T-cell (primary cell): Measurements from ENCODE around the gene NCOA7. TPM values are rescaled to one million over a fixed set of nuclear protein-coding genes. Genes with fewer than 3 reads are reported as not detected.
"Not testable (repeated sequence)": the region's sequence is repeated elsewhere in the genome, so short reads cannot be mapped to it uniquely, and the experiment has no call there.

Experiments
- ATAC-seq, 4 experiments: fragments of 200-7000 bp in 3 of 4; fragments of 150-1000 bp in 1 of 4; cut with Tn5 transposase; replicated peaks in 1 of 4; 1 replicate in 3 of 4; 2 replicates in 1 of 4; pipeline ENCODE4 v1.10.0; 2021; ENCODE audit warnings: moderate library complexity in 3 of 4, mild to moderate bottlenecking in 2 of 4, moderate number of reproducible peaks in 1 of 4
- CTCF ChIA-PET, 2 donors: fragments of 300-600 bp; sonication (Branson Sonifier 250); formaldehyde crosslinking; loops; one replicate each; lab custom pipeline; 2022; ENCODE audit warnings: antibody characterized with exemption in 2 of 2; lab: Charles Lee
- POLR2A ChIA-PET, 2 donors: fragments of 300-600 bp; sonication (Branson Sonifier 250); formaldehyde crosslinking; loops; one replicate each; lab custom pipeline; 2022; ENCODE audit warnings: antibody characterized with exemption in 2 of 2; lab: Charles Lee
- DNase-seq, 35 experiments: peaks; one replicate each; pipeline versions ENCODE4 v3.0.0 to v3.0.0-alpha.2; 2013 to 2023
- H3K27ac ChIP-seq: one replicate; pipeline ENCODE4 v1.5.1; 2013; ENCODE audit warnings: low read length
- H3K27me3 ChIP-seq, 2 experiments: replicated peaks in 1 of 2; 1 replicate in 1 of 2; 2 replicates in 1 of 2; pipeline versions ENCODE4 v1.6.1 to v1.7.0; 2013; ENCODE audit warnings: low read length in 1 of 2, mixed read lengths in 1 of 2; ENCODE audit not compliant: control insufficient read depth in 2 of 2, insufficient read depth in 2 of 2; ENCODE audit errors: extremely low read depth in 1 of 2
- H3K36me3 ChIP-seq, 2 donors: 1 replicate in 1 of 2; 2 replicates in 1 of 2; pipeline versions ENCODE4 v1.6.1 to v1.7.0; 2013; ENCODE audit warnings: low read length in 1 of 2; ENCODE audit not compliant: control insufficient read depth in 2 of 2, insufficient read depth in 1 of 2; ENCODE audit errors: extremely low read depth in 1 of 2
- H3K4me1 ChIP-seq, 2 experiments: 1 replicate in 1 of 2; 2 replicates in 1 of 2; pipeline versions ENCODE4 v1.6.1 to v1.7.0; 2013; ENCODE audit warnings: low read length in 2 of 2, mixed read lengths in 1 of 2; ENCODE audit not compliant: insufficient read depth in 2 of 2, control insufficient read depth in 1 of 2; ENCODE audit errors: extremely low read depth in 1 of 2
- H3K4me3 ChIP-seq, 2 donors: 1 replicate in 1 of 2; 2 replicates in 1 of 2; pipeline versions ENCODE4 v1.5.1 to v1.7.0; 2013; ENCODE audit warnings: mild to moderate bottlenecking in 2 of 2, low read length in 1 of 2, moderate library complexity in 1 of 2; ENCODE audit not compliant: control insufficient read depth in 1 of 2; ENCODE audit errors: extremely low read depth in 1 of 2
- H3K9me3 ChIP-seq: 2 replicates; pipeline ENCODE4 v1.7.0; 2013
- H3K27ac Mint-ChIP-seq, 2 donors: one replicate each; pipeline ENCODE4 v1.8.0; 2020 to 2021; ENCODE audit warnings: mild to moderate bottlenecking in 2 of 2, mixed read lengths in 2 of 2
- H3K27me3 Mint-ChIP-seq, 2 donors: one replicate each; pipeline ENCODE4 v1.8.0; 2021 to 2022; ENCODE audit warnings: mixed read lengths in 2 of 2
- H3K36me3 Mint-ChIP-seq: one replicate; pipeline ENCODE4 v1.8.0; 2021; ENCODE audit warnings: mixed read lengths
- H3K4me1 Mint-ChIP-seq, 3 donors: one replicate each; pipeline ENCODE4 v1.8.0; 2020 to 2022; ENCODE audit warnings: mixed read lengths in 3 of 3, mild to moderate bottlenecking in 1 of 3
- H3K4me3 Mint-ChIP-seq, 3 donors: one replicate each; pipeline ENCODE4 v1.8.0; 2020 to 2022; ENCODE audit warnings: mild to moderate bottlenecking in 3 of 3, mixed read lengths in 3 of 3, moderate library complexity in 3 of 3
- H3K9me3 Mint-ChIP-seq, 3 donors: one replicate each; pipeline ENCODE4 v1.8.0; 2020 to 2022; ENCODE audit warnings: mixed read lengths in 3 of 3
- WGBS: methylation state at CpG from one replicate; pipeline ENCODE4 v1.1.5; 2013; ENCODE audit warnings: missing lambda C conversion rate; ENCODE audit not compliant: insufficient coverage; 5-methylcytosine and 5-hydroxymethylcytosine counted together
- total RNA-seq, 35 experiments: library from RNA in 6 of 35; stranded (reverse) in 6 of 35; fragments of 120-200 nt in 1 of 35; gene quantifications; one replicate each; pipeline versions ENCODE4 v1.2.1 to v1.2.4 and lab custom pipeline; 2013 to 2026

NCOA7 gene
- total RNA-seq, 5 donors from 2014 or later (not counting 1 experiment from before 2014, with no cell fraction given): 40.3 to 51.6 (median 46.4) TPM

GRCh38 chr6:125906158-125906998, 115.6 kb downstream of the NCOA7 start:
- ATAC-seq (peak in 3 of 4 experiments; percentile 51 to 68 (median 57)), DNase-seq (peak in 26 of 35 experiments; percentile 5 to 66 (median 33))
- Histone ChIP-seq H3K4me1 (peaks cover 0 to 6% of the 10 kb centered on the region in 2 experiments), H3K27me3 (no peaks in the 10 kb centered on the region), H3K36me3 (peaks cover 5 to 19% of the 10 kb centered on the region in 2 donors), H3K27ac (no peak overlapping the region), H3K9me3 (no peaks in the 10 kb centered on the region), H3K4me3 (no peak overlapping the region)
- Mint-ChIP-seq H3K4me1 (peaks cover 0 to 29% (median 9%) of the 10 kb centered on the region in 3 donors), H3K36me3 (peaks cover 30% of the 10 kb centered on the region), H3K4me3 (no peak overlapping the region), H3K27ac (peak overlapping the region in 1 of 2 donors; percentile 8), H3K27me3 (no peaks in the 10 kb centered on the region), H3K9me3 (no peaks in the 10 kb centered on the region)
- CTCF ChIA-PET: interaction anchor here (0.8 to 2.7 kb wide), 11 partner anchors 9 to 125 kb away, joined by 3 to 14 read pairs (median 4); partner anchors contain the start of gene HINT3 (in 1 of the 2)
- POLR2A ChIA-PET: no interaction called here
- WGBS: 62% methylated on average over 2 of the region's 5 CpGs

DNA sequence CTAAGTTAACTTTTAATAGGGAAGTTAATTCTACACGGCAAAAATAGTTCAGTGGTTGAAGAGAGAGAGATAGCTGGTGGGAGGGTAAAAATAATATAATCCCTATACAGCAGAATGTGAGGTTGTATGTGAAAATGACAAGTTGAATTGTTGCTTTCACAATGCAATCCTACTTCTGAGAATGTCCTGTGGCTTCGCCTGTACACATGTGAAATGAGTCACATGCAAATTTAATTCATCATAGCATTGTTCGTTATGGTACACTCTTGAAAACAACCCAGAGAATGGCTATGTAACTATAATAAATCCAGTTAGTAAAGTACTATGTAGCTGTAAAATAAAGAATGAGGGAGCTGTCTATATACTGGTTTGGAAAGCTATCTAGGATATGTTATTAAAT, 119.8 kb downstream of the NCOA7 start:
- Histone ChIP-seq H3K27me3 (no peaks in the 10 kb centered on the region), H3K4me3 (no peak overlapping the region), H3K27ac (no peak overlapping the region), H3K36me3 (peaks cover 2 to 20% of the 10 kb centered on the region in 2 donors), H3K9me3 (no peaks in the 10 kb centered on the region), H3K4me1 (no peaks in the 10 kb centered on the region)
- Mint-ChIP-seq H3K27ac (no peak overlapping the region), H3K36me3 (peaks cover 18% of the 10 kb centered on the region), H3K27me3 (no peaks in the 10 kb centered on the region), H3K4me1 (peaks cover 0 to 13% (median 0%) of the 10 kb centered on the region in 3 donors), H3K4me3 (no peak overlapping the region), H3K9me3 (no peaks in the 10 kb centered on the region)
- DNase-seq: no peak
- CTCF ChIA-PET: interaction anchor here in 1 of 2 donors (0.5 to 0.9 kb wide), 3 partner anchors 45 to 120 kb away, joined by 3 read pairs; partner anchors contain the start of gene NCOA7
- no CpG with 5 or more reads among the region's 3 CpGs for WGBS
- POLR2A ChIA-PET: no interaction called here
- no peak for ATAC-seq

GRCh38 chr6:125911051-125911451, 120.3 kb downstream of the NCOA7 start:
- 100% methylated on average over 3 of the region's 4 CpGs for WGBS

DNA sequence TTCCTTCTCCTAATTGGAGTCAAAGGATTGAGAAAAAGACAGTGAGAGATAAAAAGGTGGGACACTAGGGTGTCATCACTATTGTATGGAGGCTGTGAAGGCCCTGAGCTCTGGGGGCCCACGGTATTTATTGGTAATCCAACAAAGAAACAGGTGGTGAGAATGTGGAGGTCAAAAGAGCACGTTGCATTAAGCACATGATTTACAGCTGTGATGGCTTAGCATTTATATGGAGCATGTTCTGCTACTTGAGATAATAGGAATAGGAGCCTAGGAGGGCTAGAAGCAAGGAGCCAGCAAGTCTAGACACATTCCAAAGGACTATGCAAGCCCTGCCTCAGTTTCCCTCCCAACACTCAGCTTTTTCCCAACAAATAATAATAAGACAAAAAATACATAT, 121.7 kb downstream of the NCOA7 start:
- H3K27me3 ChIP-seq, H3K27me3 Mint-ChIP-seq, H3K4me1 Mint-ChIP-seq, H3K27ac ChIP-seq, DNase-seq, H3K4me1 ChIP-seq, ATAC-seq, H3K4me3 ChIP-seq, H3K9me3 ChIP-seq, POLR2A ChIA-PET, H3K9me3 Mint-ChIP-seq, CTCF ChIA-PET, H3K4me3 Mint-ChIP-seq: not testable (repeated sequence)
- H3K36me3 ChIP-seq: peaks cover 2 to 32% of the 10 kb centered on the region in 2 donors
- WGBS: 86% methylated on average over 2 of the region's 2 CpGs
- Mint-ChIP-seq H3K36me3 (peaks cover 26% of the 10 kb centered on the region), H3K27ac (peak overlapping the region in 1 of 2 donors; percentile 61)

More at GRCh38 chr6:125911051-125911451, 120.3 kb downstream of the NCOA7 start:
- peaks cover 22% of the 10 kb centered on the region for H3K36me3 Mint-ChIP-seq
- H3K27ac ChIP-seq, H3K9me3 Mint-ChIP-seq, POLR2A ChIA-PET, H3K9me3 ChIP-seq, ATAC-seq, DNase-seq, H3K27ac Mint-ChIP-seq, H3K4me1 ChIP-seq, H3K4me3 ChIP-seq, H3K4me3 Mint-ChIP-seq, H3K27me3 ChIP-seq, H3K27me3 Mint-ChIP-seq: not testable (repeated sequence)
- CTCF ChIA-PET: interaction anchor here in 1 of 2 donors (0.5 to 0.7 kb wide), 2 partner anchors 44 to 119 kb away, joined by 3 read pairs; no protein-coding TSS in a partner anchor
- peaks cover 0 to 12% (median 0%) of the 10 kb centered on the region in 3 donors for H3K4me1 Mint-ChIP-seq
- peaks cover 2 to 24% of the 10 kb centered on the region in 2 donors for H3K36me3 ChIP-seq

DNA sequence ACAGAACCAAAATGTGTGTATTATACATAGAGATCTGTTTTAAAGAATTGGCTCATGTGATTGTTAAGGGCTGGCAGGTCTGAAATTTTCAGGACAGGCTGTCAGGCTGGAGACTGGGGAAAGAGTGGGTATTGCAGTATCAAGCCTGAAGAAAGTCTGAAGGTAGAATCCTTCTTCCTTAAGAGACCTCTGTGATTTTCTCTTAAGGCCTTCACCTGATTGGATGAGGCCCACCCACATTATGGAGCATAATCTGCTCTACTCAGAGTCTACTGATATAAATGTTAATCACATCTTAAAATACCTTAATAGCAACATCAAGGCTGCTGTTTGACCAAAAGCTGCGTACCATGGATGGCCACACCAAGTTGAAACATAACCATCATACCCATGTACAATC, 122.4 kb downstream of the NCOA7 start:
- Histone ChIP-seq H3K36me3 (peaks cover 2 to 28% of the 10 kb centered on the region in 2 donors), H3K27me3 (no peaks in the 10 kb centered on the region), H3K9me3 (no peaks in the 10 kb centered on the region), H3K4me1 (peaks cover 0 to under 1% of the 10 kb centered on the region in 2 experiments), H3K4me3 (no peak overlapping the region), H3K27ac (no peak overlapping the region)
- no peak overlapping the region for H3K4me3 Mint-ChIP-seq
- WGBS: no CpG with 5 or more reads among the region's 1 CpG
- no peak for ATAC-seq
- ChIA-PET POLR2A (no interaction called here), CTCF (interaction anchor here in 1 of 2 donors (1.0 kb wide), 1 partner anchor 43 kb away, joined by 3 read pairs; no protein-coding TSS in a partner anchor)
- H3K27me3 Mint-ChIP-seq: no peaks in the 10 kb centered on the region
- DNase-seq: no peak
- peak overlapping the region in 1 of 2 donors; percentile 24 for H3K27ac Mint-ChIP-seq
- H3K36me3 Mint-ChIP-seq: peaks cover 27% of the 10 kb centered on the region
- peaks cover 2 to 12% (median 8%) of the 10 kb centered on the region in 3 donors for H3K4me1 Mint-ChIP-seq
- no peaks in the 10 kb centered on the region for H3K9me3 Mint-ChIP-seq

- ATAC-seq (no peak), DNase-seq (no peak)
- POLR2A ChIA-PET: interaction anchor here in 1 of 2 donors (1.0 kb wide), 1 partner anchor 9 kb away, joined by 7 read pairs; no protein-coding TSS in a partner anchor
- no peak overlapping the region for H3K27ac Mint-ChIP-seq
- H3K4me3 Mint-ChIP-seq: no peak overlapping the region
- H3K4me1 ChIP-seq: peaks cover 0 to 7% of the 10 kb centered on the region in 2 experiments
- H3K27me3 ChIP-seq: no peaks in the 10 kb centered on the region
- peaks cover 2 to 23% of the 10 kb centered on the region in 2 donors for H3K36me3 ChIP-seq
- H3K4me3 ChIP-seq: no peak overlapping the region
- no peak overlapping the region for H3K27ac ChIP-seq
- H3K9me3 Mint-ChIP-seq: no peaks in the 10 kb centered on the region
- CTCF ChIA-PET: interaction anchor here in 1 of 2 donors (0.5 to 1.0 kb wide), 2 partner anchors 42 to 147 kb away, joined by 3 read pairs; no protein-coding TSS in a partner anchor
- no peaks in the 10 kb centered on the region for H3K27me3 Mint-ChIP-seq
- peaks cover 10 to 20% (median 15%) of the 10 kb centered on the region in 3 donors for H3K4me1 Mint-ChIP-seq
- peaks cover 27% of the 10 kb centered on the region for H3K36me3 Mint-ChIP-seq
- no CpG with 5 or more reads among the region's 5 CpGs for WGBS
- H3K9me3 ChIP-seq: no peaks in the 10 kb centered on the region
Observed at GRCh38 chr6:125913864-125914351, 123.1 kb downstream of the NCOA7 start.
